Vagina (tissue), 2 donors: ENCODE measurements around the gene SLC39A10.

Experiments used
- POLR2A ChIP-seq, 2 donors: fragments of 450-650 bp; IDR thresholded peaks; one replicate each; pipeline ENCODE4 v1.6.1; 2017; ENCODE audit warnings: antibody characterized with exemption in 2 of 2, mild to moderate bottlenecking in 2 of 2, moderate library complexity in 2 of 2
- TF ChIP-seq, protein P1 (sequence below), 3 experiments: fragments of 450-650 bp in 2 of 3; fragments of 200-600 bp in 1 of 3; sonication (generic) in 1 of 3; IDR thresholded peaks; one replicate each; pipeline ENCODE4 v1.5.1; 2017 to 2019; ENCODE audit warnings: antibody characterized with exemption in 3 of 3, mild to moderate bottlenecking in 2 of 3, moderate library complexity in 2 of 3

DNA sequence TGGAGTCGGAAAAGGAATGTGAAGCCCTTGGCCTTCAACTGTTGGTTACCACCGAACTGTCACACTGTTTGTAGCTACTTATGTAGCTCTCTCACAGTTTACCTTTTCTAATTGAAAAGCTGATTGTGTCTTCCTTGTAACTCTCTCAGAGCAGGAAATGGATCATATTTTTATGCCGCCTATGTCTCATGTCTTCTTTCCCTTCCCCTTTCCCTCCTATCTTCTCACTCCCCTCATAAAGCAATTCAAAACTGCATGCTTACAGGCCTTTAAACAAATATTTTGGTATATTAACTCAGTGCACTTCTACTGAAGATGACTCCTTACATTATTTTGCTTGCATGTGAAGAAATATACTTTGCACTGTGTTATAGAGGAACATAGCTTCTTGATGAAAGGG is 6.0 kb downstream of the SLC39A10 start:
- TF ChIP-seq POLR2A (IDR thresholded peaks at IDR 0.05): no peak
- TF ChIP-seq, protein P1, sequence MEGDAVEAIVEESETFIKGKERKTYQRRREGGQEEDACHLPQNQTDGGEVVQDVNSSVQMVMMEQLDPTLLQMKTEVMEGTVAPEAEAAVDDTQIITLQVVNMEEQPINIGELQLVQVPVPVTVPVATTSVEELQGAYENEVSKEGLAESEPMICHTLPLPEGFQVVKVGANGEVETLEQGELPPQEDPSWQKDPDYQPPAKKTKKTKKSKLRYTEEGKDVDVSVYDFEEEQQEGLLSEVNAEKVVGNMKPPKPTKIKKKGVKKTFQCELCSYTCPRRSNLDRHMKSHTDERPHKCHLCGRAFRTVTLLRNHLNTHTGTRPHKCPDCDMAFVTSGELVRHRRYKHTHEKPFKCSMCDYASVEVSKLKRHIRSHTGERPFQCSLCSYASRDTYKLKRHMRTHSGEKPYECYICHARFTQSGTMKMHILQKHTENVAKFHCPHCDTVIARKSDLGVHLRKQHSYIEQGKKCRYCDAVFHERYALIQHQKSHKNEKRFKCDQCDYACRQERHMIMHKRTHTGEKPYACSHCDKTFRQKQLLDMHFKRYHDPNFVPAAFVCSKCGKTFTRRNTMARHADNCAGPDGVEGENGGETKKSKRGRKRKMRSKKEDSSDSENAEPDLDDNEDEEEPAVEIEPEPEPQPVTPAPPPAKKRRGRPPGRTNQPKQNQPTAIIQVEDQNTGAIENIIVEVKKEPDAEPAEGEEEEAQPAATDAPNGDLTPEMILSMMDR (IDR thresholded peaks at IDR 0.05): no peak
